K562 (cell line): Measurements from ENCODE around the gene MATN1. TPM values are rescaled to one million over a fixed set of nuclear protein-coding genes. Genes with fewer than 3 reads are reported as not detected.

Source experiments
- CBX1 ChIP-seq: sonication (generic); IDR thresholded peaks from 2 replicates; pipeline ENCODE4 v1.6.1; 2016; ENCODE audit warnings: antibody characterized with exemption, low read depth, mild to moderate bottlenecking
- ETV5 ChIP-seq: sonication (generic); formaldehyde crosslinking; IDR thresholded peaks from 2 replicates; pipeline ENCODE4 v1.4.0; 2020; ENCODE audit warnings: low read depth, mild to moderate bottlenecking, missing genetic modification reagents
- GATAD2A ChIP-seq: fragments of 450-650 bp; IDR thresholded peaks from 2 replicates; pipeline ENCODE4 v1.6.1; 2017
- GTF2A2 ChIP-seq: IDR thresholded peaks from 2 replicates; pipeline ENCODE4 v1.6.1; 2016; ENCODE audit warnings: mild to moderate bottlenecking, missing genetic modification characterization, missing compliant biosample characterization
- HDAC1 ChIP-seq, 2 experiments: fragments of 450-650 bp; IDR thresholded peaks; 2 replicates each; pipeline ENCODE4 v1.6.1; 2016 to 2017; ENCODE audit warnings: inconsistent platforms in 1 of 2, mild to moderate bottlenecking in 1 of 2, moderate library complexity in 1 of 2
- HMG20B ChIP-seq: fragments of 250-450 bp; sonication (Bioruptor Pico); IDR thresholded peaks from 2 replicates; pipeline ENCODE4 v1.5.0; 2021; ENCODE audit warnings: mild to moderate bottlenecking
- MBD2 ChIP-seq: sonication (generic); IDR thresholded peaks from 2 replicates; pipeline ENCODE4 v1.6.1; 2016; ENCODE audit warnings: low read depth, borderline replicate concordance
- MYC ChIP-seq, 2 experiments: fragments of 250-450 bp in 1 of 2; sonication (Bioruptor Pico) in 1 of 2; IDR thresholded peaks; 2 replicates each; pipeline versions ENCODE4 v1.5.1 to v1.6.1; 2012 to 2021; ENCODE audit warnings: low read depth in 2 of 2, borderline replicate concordance in 1 of 2, improper control_type of control experiment in 1 of 2, low read length in 1 of 2, mild to moderate bottlenecking in 1 of 2, moderate library complexity in 1 of 2
- NR4A1 ChIP-seq, 2 experiments: fragments of 250-450 bp in 1 of 2; fragments of 450-650 bp in 1 of 2; sonication (Bioruptor Pico) in 1 of 2; IDR thresholded peaks; 2 replicates each; pipeline versions ENCODE4 v1.4.0 to v1.6.1; 2016 to 2020; ENCODE audit warnings: mild to moderate bottlenecking in 2 of 2, missing compliant biosample characterization in 1 of 2, missing genetic modification characterization in 1 of 2, moderate library complexity in 1 of 2
- RBM14 ChIP-seq: fragments of 200-400 bp; formaldehyde crosslinking; IDR thresholded peaks from 2 replicates; pipeline ENCODE4 v1.6.1; 2018; ENCODE audit warnings: low read depth, mild to moderate bottlenecking, low read length, moderate library complexity, borderline replicate concordance; ENCODE audit not compliant: insufficient read depth
- SRSF3 ChIP-seq: fragments of 200-400 bp; formaldehyde crosslinking; IDR thresholded peaks from 2 replicates; pipeline ENCODE4 v1.6.1; 2016; ENCODE audit warnings: mild to moderate bottlenecking, low read length, moderate library complexity; ENCODE audit not compliant: insufficient read depth
- ZNF644 ChIP-seq: fragments of 200-800 bp; sonication (Bioruptor generic); IDR thresholded peaks from 2 replicates; pipeline ENCODE4 v1.6.1; 2016; ENCODE audit warnings: low read depth, missing genetic modification characterization, missing compliant biosample characterization
- polyA plus RNA-seq, 8 experiments: library from polyadenylated mRNA; depleted of rRNA in 4 of 8; stranded (reverse) in 5 of 8; unstranded in 3 of 8; fragments of >200 nt; fragmentation: Nextera tagmentation in 2 of 8; fragmentation: Illumina TruSeq in 1 of 8; extraction: Ambion mirVana in 2 of 8; extraction: Trizol in 1 of 8; gene quantifications; 2 replicates each; pipeline versions ENCODE4 v1.2.1 to v1.2.3, GENCODE V29; 2011 to 2014; ENCODE audit warnings: inconsistent platforms in 1 of 8, missing spikeins in 1 of 8
- total RNA-seq, 7 experiments: library from RNA; depleted of rRNA in 6 of 7; stranded (reverse); fragments of >200 nt in 6 of 7; fragmentation: Illumina TruSeq in 2 of 7; extraction: Trizol in 2 of 7; gene quantifications; 2 replicates each; pipeline versions ENCODE4 v1.2.1 to v1.2.3, GENCODE V29; 2011 to 2021; ENCODE audit warnings: low replicate concordance in 1 of 7
- TF ChIP-seq, protein P1 (sequence below): fragments of 150-350 bp; IDR thresholded peaks from 2 replicates; pipeline ENCODE4 v1.6.1; 2014; ENCODE audit warnings: low read depth, mild to moderate bottlenecking, low read length, borderline replicate concordance
- TF ChIP-seq, protein P2 (sequence below): fragments of 450-650 bp; formaldehyde crosslinking; IDR thresholded peaks from 2 replicates; pipeline ENCODE4 v1.4.0; 2020; ENCODE audit warnings: mild to moderate bottlenecking, moderate library complexity
- TF ChIP-seq, protein P3 (sequence below): sonication (generic); formaldehyde crosslinking; IDR thresholded peaks from 2 replicates; pipeline ENCODE4 v1.8.0; 2022; ENCODE audit warnings: mild to moderate bottlenecking, missing genetic modification reagents
- TF ChIP-seq, protein P4 (sequence below): fragments of 450-650 bp; formaldehyde crosslinking; IDR thresholded peaks from 2 replicates; pipeline ENCODE4 v1.4.0; 2020; ENCODE audit warnings: mild to moderate bottlenecking, moderate library complexity
- TF ChIP-seq, protein P5 (sequence below): fragments of 250-450 bp; sonication (Bioruptor Pico); IDR thresholded peaks from 2 replicates; pipeline ENCODE4 v1.5.0; 2021

Gene MATN1
- total and polyA plus RNA-seq, 9 of the 15 experiments (the other 6 are each of a cell fraction or from before 2014, with no cell fraction given): 0.10 to 2.3 (median 1.2) TPM

DNA sequence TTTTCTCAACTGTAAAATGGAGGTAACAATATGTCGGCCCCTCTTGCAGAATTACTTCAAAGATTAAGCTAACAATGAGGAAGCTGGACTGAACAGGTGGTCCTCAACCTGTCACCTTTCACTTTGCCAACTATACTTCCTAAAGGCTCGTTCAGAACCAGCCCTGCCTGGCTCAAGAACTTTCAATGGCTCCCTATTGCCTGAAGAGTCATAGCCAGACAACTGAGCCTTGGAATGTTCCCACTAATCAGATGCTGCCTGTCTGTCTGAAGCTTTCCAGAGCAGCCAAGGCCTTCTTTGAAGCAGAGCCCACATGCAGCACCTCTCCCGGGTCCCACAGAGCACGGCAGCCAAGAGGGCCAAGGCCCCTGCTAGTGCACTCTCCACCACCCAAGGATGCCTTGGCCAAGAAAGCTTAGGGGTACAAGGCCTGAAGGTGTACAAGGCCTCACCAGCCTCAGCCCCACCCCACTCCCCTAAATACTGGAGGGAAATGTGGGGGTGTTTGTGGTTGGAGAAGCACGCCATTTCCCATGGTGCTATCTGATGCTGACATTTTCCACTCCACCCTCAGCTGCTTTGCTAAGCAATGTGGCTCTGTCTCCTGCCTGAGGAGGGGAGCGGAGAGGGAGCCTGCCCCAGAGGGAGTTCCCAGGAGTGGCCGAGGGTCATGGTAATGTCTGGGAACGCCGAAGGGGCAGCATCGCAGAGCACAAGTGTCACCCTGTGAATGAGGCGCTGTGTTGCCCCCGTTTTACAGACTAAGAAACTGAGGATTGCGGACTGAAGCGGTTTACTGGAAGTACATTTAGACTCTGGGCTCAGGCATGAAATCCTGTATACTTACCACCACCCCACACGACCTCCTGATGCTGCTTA lies 42.4 kb upstream of the MATN1 start (continued):
- TF ChIP-seq, protein P1, sequence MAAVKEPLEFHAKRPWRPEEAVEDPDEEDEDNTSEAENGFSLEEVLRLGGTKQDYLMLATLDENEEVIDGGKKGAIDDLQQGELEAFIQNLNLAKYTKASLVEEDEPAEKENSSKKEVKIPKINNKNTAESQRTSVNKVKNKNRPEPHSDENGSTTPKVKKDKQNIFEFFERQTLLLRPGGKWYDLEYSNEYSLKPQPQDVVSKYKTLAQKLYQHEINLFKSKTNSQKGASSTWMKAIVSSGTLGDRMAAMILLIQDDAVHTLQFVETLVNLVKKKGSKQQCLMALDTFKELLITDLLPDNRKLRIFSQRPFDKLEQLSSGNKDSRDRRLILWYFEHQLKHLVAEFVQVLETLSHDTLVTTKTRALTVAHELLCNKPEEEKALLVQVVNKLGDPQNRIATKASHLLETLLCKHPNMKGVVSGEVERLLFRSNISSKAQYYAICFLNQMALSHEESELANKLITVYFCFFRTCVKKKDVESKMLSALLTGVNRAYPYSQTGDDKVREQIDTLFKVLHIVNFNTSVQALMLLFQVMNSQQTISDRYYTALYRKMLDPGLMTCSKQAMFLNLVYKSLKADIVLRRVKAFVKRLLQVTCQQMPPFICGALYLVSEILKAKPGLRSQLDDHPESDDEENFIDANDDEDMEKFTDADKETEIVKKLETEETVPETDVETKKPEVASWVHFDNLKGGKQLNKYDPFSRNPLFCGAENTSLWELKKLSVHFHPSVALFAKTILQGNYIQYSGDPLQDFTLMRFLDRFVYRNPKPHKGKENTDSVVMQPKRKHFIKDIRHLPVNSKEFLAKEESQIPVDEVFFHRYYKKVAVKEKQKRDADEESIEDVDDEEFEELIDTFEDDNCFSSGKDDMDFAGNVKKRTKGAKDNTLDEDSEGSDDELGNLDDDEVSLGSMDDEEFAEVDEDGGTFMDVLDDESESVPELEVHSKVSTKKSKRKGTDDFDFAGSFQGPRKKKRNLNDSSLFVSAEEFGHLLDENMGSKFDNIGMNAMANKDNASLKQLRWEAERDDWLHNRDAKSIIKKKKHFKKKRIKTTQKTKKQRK: no peak
- TF ChIP-seq, protein P2, sequence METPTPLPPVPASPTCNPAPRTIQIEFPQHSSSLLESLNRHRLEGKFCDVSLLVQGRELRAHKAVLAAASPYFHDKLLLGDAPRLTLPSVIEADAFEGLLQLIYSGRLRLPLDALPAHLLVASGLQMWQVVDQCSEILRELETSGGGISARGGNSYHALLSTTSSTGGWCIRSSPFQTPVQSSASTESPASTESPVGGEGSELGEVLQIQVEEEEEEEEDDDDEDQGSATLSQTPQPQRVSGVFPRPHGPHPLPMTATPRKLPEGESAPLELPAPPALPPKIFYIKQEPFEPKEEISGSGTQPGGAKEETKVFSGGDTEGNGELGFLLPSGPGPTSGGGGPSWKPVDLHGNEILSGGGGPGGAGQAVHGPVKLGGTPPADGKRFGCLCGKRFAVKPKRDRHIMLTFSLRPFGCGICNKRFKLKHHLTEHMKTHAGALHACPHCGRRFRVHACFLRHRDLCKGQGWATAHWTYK (CRISPR knock-in tag): peak; percentile 91
- TF ChIP-seq HMG20B (peak; percentile 79; the same call in 1 of the 2 replicates), SRSF3 (0 out of 2 replicates have a peak, but pooled peaks have one; percentile 41), ETV5 (0 out of 2 replicates have a peak, but pooled peaks have one; percentile 16), RBM14 (no peak), NR4A1 (CRISPR knock-in tag; IDR thresholded peaks at IDR 0.05) (peak; percentile 82), NR4A1 (tag; IDR thresholded peaks at IDR 0.05) (peak; percentile 91), HDAC1 (IDR thresholded peaks at IDR 0.05) (0 out of 4 replicates have a peak, but pooled peaks of 1 of the 2 experiments have one; percentile 4), ZNF644 (tag) (peak; percentile 70; the same call in 1 of the 2 replicates), GATAD2A (no peak), GTF2A2 (tag) (0 out of 2 replicates have a peak, but pooled peaks have one; percentile 36), MBD2 (no peak), CBX1 (peak; percentile 87; the same call in 1 of the 2 replicates), MYC (IDR thresholded peaks at IDR 0.05; ENCODE audit: low read depth, low read length) (0 out of 2 replicates have a peak, but pooled peaks have one; percentile 10), MYC (CRISPR knock-in tag; IDR thresholded peaks at IDR 0.05; ENCODE audit: borderline replicate concordance, low read depth) (no peak)
- TF ChIP-seq, protein P3, sequence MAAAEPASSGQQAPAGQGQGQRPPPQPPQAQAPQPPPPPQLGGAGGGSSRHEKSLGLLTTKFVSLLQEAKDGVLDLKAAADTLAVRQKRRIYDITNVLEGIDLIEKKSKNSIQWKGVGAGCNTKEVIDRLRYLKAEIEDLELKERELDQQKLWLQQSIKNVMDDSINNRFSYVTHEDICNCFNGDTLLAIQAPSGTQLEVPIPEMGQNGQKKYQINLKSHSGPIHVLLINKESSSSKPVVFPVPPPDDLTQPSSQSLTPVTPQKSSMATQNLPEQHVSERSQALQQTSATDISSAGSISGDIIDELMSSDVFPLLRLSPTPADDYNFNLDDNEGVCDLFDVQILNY (CRISPR knock-in tag): 0 out of 2 replicates have a peak, but pooled peaks have one; percentile 44
- TF ChIP-seq, protein P4, sequence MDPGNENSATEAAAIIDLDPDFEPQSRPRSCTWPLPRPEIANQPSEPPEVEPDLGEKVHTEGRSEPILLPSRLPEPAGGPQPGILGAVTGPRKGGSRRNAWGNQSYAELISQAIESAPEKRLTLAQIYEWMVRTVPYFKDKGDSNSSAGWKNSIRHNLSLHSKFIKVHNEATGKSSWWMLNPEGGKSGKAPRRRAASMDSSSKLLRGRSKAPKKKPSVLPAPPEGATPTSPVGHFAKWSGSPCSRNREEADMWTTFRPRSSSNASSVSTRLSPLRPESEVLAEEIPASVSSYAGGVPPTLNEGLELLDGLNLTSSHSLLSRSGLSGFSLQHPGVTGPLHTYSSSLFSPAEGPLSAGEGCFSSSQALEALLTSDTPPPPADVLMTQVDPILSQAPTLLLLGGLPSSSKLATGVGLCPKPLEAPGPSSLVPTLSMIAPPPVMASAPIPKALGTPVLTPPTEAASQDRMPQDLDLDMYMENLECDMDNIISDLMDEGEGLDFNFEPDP (CRISPR knock-in tag): 0 out of 2 replicates have a peak, but pooled peaks have one; percentile 2
- TF ChIP-seq, protein P5, sequence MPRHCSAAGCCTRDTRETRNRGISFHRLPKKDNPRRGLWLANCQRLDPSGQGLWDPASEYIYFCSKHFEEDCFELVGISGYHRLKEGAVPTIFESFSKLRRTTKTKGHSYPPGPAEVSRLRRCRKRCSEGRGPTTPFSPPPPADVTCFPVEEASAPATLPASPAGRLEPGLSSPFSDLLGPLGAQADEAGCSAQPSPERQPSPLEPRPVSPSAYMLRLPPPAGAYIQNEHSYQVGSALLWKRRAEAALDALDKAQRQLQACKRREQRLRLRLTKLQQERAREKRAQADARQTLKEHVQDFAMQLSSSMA (CRISPR knock-in tag): 0 out of 2 replicates have a peak, but pooled peaks have one; percentile 59
